ENCODE data around the gene ATP2C1.

ATP2C1 gene

GRCh38 chr3:130992344-130992743 lies 98.5 kb downstream of the ATP2C1 start:
- Histone ChIP-seq H3K27me3 (replicated peaks) (no peaks in the 10 kb centered on the region), H3K36me3 (replicated peaks) (peaks cover 31% of the 10 kb centered on the region), H3K4me3 (ENCODE audit: low read depth, low read length) (no peak overlapping the region), H3K27ac (no peak overlapping the region)
- no peak for TF ChIP-seq CTCF (IDR thresholded peaks at IDR 0.05; ENCODE audit: low read depth, low read length, missing control alignments)
- DNase-seq = no peak
- in situ Hi-C loops (cut with HindIII; ENCODE audit: low pct_ligation_motif_present, low sequenced_read_pairs) = no loop called here

GRCh38 chr3:130997289-130997688 lies 103.4 kb downstream of the ATP2C1 start:
- no peak for TF ChIP-seq CTCF (IDR thresholded peaks at IDR 0.05; ENCODE audit: low read depth, low read length, missing control alignments)
- Histone ChIP-seq H3K36me3 (replicated peaks) (peaks cover 46% of the 10 kb centered on the region), H3K27me3 (replicated peaks) (no peaks in the 10 kb centered on the region), H3K4me3 (ENCODE audit: low read depth, low read length) (no peak overlapping the region), H3K27ac (no peak overlapping the region)
- no peak for DNase-seq
- in situ Hi-C loops (cut with HindIII; ENCODE audit: low pct_ligation_motif_present, low sequenced_read_pairs) = no loop called here

GRCh38 chr3:131001071-131001470 lies 107.2 kb downstream of the ATP2C1 start:
- in situ Hi-C loops (cut with HindIII; ENCODE audit: low pct_ligation_motif_present, low sequenced_read_pairs) = no loop called here
- TF ChIP-seq CTCF (IDR thresholded peaks at IDR 0.05; ENCODE audit: low read depth, low read length, missing control alignments) = no peak
- peaks cover 36% of the 10 kb centered on the region for H3K36me3 ChIP-seq (replicated peaks)

GRCh38 chr3:131004603-131005002 lies 110.7 kb downstream of the ATP2C1 start:
- Histone ChIP-seq H3K36me3 (replicated peaks) (peaks cover 18% of the 10 kb centered on the region), H3K27me3 (replicated peaks) (no peaks in the 10 kb centered on the region), H3K27ac (no peak overlapping the region), H3K4me3 (ENCODE audit: low read depth, low read length) (no peak overlapping the region)
- no peak for TF ChIP-seq CTCF (IDR thresholded peaks at IDR 0.05; ENCODE audit: low read depth, low read length, missing control alignments)
- DNase-seq = no peak
- in situ Hi-C loops (cut with HindIII; ENCODE audit: low pct_ligation_motif_present, low sequenced_read_pairs) = no loop called here

More at GRCh38 chr3:131001071-131001470, 107.2 kb downstream of the ATP2C1 start:
- no peaks in the 10 kb centered on the region for H3K27me3 ChIP-seq (replicated peaks)
- H3K27ac ChIP-seq = no peak overlapping the region
- H3K4me3 ChIP-seq (ENCODE audit: low read depth, low read length) = no peak overlapping the region
- DNase-seq = no peak

- in situ Hi-C loops (cut with HindIII; ENCODE audit: low pct_ligation_motif_present, low sequenced_read_pairs) = no loop called here
Observed at GRCh38 chr3:131007256-131007655, 113.4 kb downstream of the ATP2C1 start.

More at GRCh38 chr3:131007256-131007655, 113.4 kb downstream of the ATP2C1 start:
- DNase-seq = no peak
- TF ChIP-seq CTCF (IDR thresholded peaks at IDR 0.05; ENCODE audit: low read depth, low read length, missing control alignments) = no peak
- Histone ChIP-seq H3K27me3 (replicated peaks) (no peaks in the 10 kb centered on the region), H3K4me3 (ENCODE audit: low read depth, low read length) (no peak overlapping the region), H3K27ac (no peak overlapping the region), H3K36me3 (replicated peaks) (peaks cover 19% of the 10 kb centered on the region)
